SK-N-SH (cell line): ENCODE results near the gene SHLD2. TPM values are rescaled to one million over a fixed set of nuclear protein-coding genes. Genes with fewer than 3 reads are reported as not detected.

ENCODE experiments used
- CTCF ChIA-PET: fragments of 300-600, 350-600 bp; formaldehyde crosslinking; extraction: SDS; loops from one replicate; lab custom pipeline; 2021; lab: Yijun Ruan, JAX
- POLR2A ChIA-PET: fragments of 350-600 bp; sonication (Branson Sonifier 250); formaldehyde crosslinking; extraction: SDS; loops from one replicate; lab custom pipeline; 2020; ENCODE audit warnings: antibody characterized with exemption, inconsistent platforms; lab: Yijun Ruan, JAX
- DNase-seq: peaks from one replicate; pipeline ENCODE4 v3.0.0; 2012
- H2AFZ ChIP-seq: fragments of 200-600 bp; sonication (generic); 2 replicates; pipeline ENCODE4 v1.8.1; 2016; ENCODE audit warnings: antibody characterized with exemption, mild to moderate bottlenecking, low read depth
- H3F3A ChIP-seq: fragments of 200-600 bp; sonication (generic); replicated peaks from 2 replicates; pipeline ENCODE3; 2016; ENCODE audit warnings: antibody characterized with exemption, mild to moderate bottlenecking; ENCODE audit not compliant: insufficient read depth
- H3K27ac ChIP-seq, 2 experiments: fragments of 200-500 bp in 1 of 2; fragments of 200-600 bp in 1 of 2; sonication (Bioruptor generic) in 1 of 2; sonication (generic), shearing (Covaris generic) in 1 of 2; 2 replicates each; pipeline versions ENCODE4 v1.5.1 to v1.6.1; 2014 to 2016; ENCODE audit warnings: low read depth in 2 of 2, inconsistent platforms in 1 of 2, low read length in 1 of 2, mild to moderate bottlenecking in 1 of 2, mixed read lengths in 1 of 2
- H3K27me3 ChIP-seq: fragments of 200-600 bp; sonication (generic), shearing (Covaris generic); 2 replicates; pipeline ENCODE4 v1.6.1; 2016; ENCODE audit warnings: mixed run types; ENCODE audit not compliant: insufficient read depth
- H3K36me3 ChIP-seq, 2 experiments: fragments of 200-500 bp in 1 of 2; fragments of 200-600 bp in 1 of 2; sonication (Bioruptor generic) in 1 of 2; sonication (generic) in 1 of 2; replicated peaks in 1 of 2; 2 replicates each; pipeline versions ENCODE3 to v1.5.1; 2014 to 2016; ENCODE audit warnings: low read length in 1 of 2, mild to moderate bottlenecking in 1 of 2; ENCODE audit not compliant: insufficient read depth in 2 of 2, control insufficient read depth in 1 of 2
- H3K4me1 ChIP-seq, 2 experiments: fragments of 200-500 bp in 1 of 2; fragments of 200-600 bp in 1 of 2; sonication (Bioruptor generic) in 1 of 2; sonication (generic), shearing (Covaris generic) in 1 of 2; 2 replicates each; pipeline versions ENCODE4 v1.5.1 to v1.6.1; 2014 to 2016; ENCODE audit warnings: low read depth in 1 of 2, low read length in 1 of 2, mixed run types in 1 of 2; ENCODE audit not compliant: insufficient read depth in 2 of 2, control insufficient read depth in 1 of 2
- H3K4me2 ChIP-seq: fragments of 200-600 bp; sonication (generic), shearing (Covaris generic); 2 replicates; pipeline ENCODE4 v1.6.1; 2017; ENCODE audit warnings: mixed run types
- H3K4me3 ChIP-seq, 2 experiments: fragments of 200-500 bp in 1 of 2; fragments of 200-600 bp in 1 of 2; sonication (Bioruptor generic) in 1 of 2; sonication (generic), shearing (Covaris generic) in 1 of 2; 2 replicates each; pipeline versions ENCODE4 v1.5.1 to v1.8.1; 2014 to 2016; ENCODE audit warnings: low read depth in 2 of 2, inconsistent platforms in 1 of 2, low read length in 1 of 2, mild to moderate bottlenecking in 1 of 2, mixed read lengths in 1 of 2, moderate library complexity in 1 of 2
- H3K79me2 ChIP-seq: fragments of 200-600 bp; sonication (generic); 2 replicates; pipeline ENCODE4 v1.8.1; 2017; ENCODE audit warnings: mild to moderate bottlenecking; ENCODE audit not compliant: insufficient read depth
- H3K9ac ChIP-seq: fragments of 200-600 bp; sonication (generic); 2 replicates; pipeline ENCODE4 v1.6.1; 2017; ENCODE audit warnings: mixed run types
- H3K9me2 ChIP-seq: fragments of 200-600 bp; sonication (generic); 2 replicates; pipeline ENCODE4 v1.6.1; 2017; ENCODE audit warnings: mixed run types
- H3K9me3 ChIP-seq: fragments of 200-600 bp; sonication (generic); 2 replicates; pipeline ENCODE4 v1.6.1; 2017; ENCODE audit warnings: mixed run types, mild to moderate bottlenecking, moderate library complexity
- H4K20me1 ChIP-seq: fragments of 200-600 bp; sonication (generic); 2 replicates; pipeline ENCODE4 v1.6.1; 2017; ENCODE audit warnings: mild to moderate bottlenecking, mixed run types; ENCODE audit not compliant: insufficient read depth
- ELF1 ChIP-seq: IDR thresholded peaks from 2 replicates; pipeline ENCODE4 v1.4.0; 2012
- EP300 ChIP-seq, 2 experiments: IDR thresholded peaks; 2 replicates each; pipeline versions ENCODE4 v1.4.0 to v1.6.1; 2012; ENCODE audit warnings: borderline replicate concordance in 1 of 2, low read depth in 1 of 2, low read length in 1 of 2
- FOSL2 ChIP-seq: IDR thresholded peaks from 2 replicates; pipeline ENCODE4 v1.4.0; 2012; ENCODE audit warnings: low read depth, mild to moderate bottlenecking, moderate library complexity, borderline replicate concordance
- FOXM1 ChIP-seq: IDR thresholded peaks from 2 replicates; pipeline ENCODE4 v1.4.0; 2012; ENCODE audit warnings: low read depth, mild to moderate bottlenecking
- GABPA ChIP-seq: IDR thresholded peaks from 2 replicates; pipeline ENCODE4 v1.4.0; 2012; ENCODE audit warnings: low read depth, mild to moderate bottlenecking
- JUND ChIP-seq: IDR thresholded peaks from 2 replicates; pipeline ENCODE4 v1.4.0; 2012
- MEF2A ChIP-seq: IDR thresholded peaks from 2 replicates; pipeline ENCODE4 v1.4.0; 2012; ENCODE audit warnings: low read depth, borderline replicate concordance
- POLR2AphosphoS5 ChIP-seq: IDR thresholded peaks from 2 replicates; pipeline ENCODE4 v1.6.1; 2012; ENCODE audit warnings: low read depth, low read length
- RFX5 ChIP-seq: IDR thresholded peaks from 2 replicates; pipeline ENCODE4 v1.6.1; 2012; ENCODE audit warnings: mild to moderate bottlenecking, improper control_type of control experiment, low read length
- TAF1 ChIP-seq: IDR thresholded peaks from 2 replicates; pipeline ENCODE4 v1.6.1; 2012; ENCODE audit warnings: low read depth, mild to moderate bottlenecking, low read length, moderate library complexity, borderline replicate concordance
- TEAD4 ChIP-seq: IDR thresholded peaks from 2 replicates; pipeline ENCODE4 v1.4.0; 2012; ENCODE audit warnings: mild to moderate bottlenecking, borderline replicate concordance; ENCODE audit not compliant: insufficient read depth
- YY1 ChIP-seq: IDR thresholded peaks from 2 replicates; pipeline ENCODE4 v1.4.0; 2012; ENCODE audit warnings: low read depth, mild to moderate bottlenecking
- WGBS: methylation state at CpG from one replicate; pipeline ENCODE4 v1.1.6; 2017; ENCODE audit warnings: low lambda C conversion rate; 5-methylcytosine and 5-hydroxymethylcytosine counted together
- polyA plus RNA-seq, 3 experiments: library from polyadenylated mRNA; depleted of rRNA; stranded (reverse); fragments of >200 nt; gene quantifications; 2 replicates each; pipeline ENCODE4 v1.2.3, GENCODE V29; 2012
- TF ChIP-seq, protein P1 (sequence below): IDR thresholded peaks from 2 replicates; pipeline ENCODE4 v1.4.0; 2012; ENCODE audit warnings: low read depth
- TF ChIP-seq, protein P2 (sequence below): fragments of 150-350 bp; IDR thresholded peaks from 2 replicates; pipeline ENCODE4 v1.6.1; 2016; ENCODE audit warnings: mild to moderate bottlenecking, low read depth, low read length
- TF ChIP-seq, protein P3 (sequence below): IDR thresholded peaks from 2 replicates; pipeline ENCODE4 v1.4.0; 2012; ENCODE audit warnings: low read depth, borderline replicate concordance

The SHLD2 gene
- polyA plus RNA-seq, 1 of the 3 experiments (the other 2 are of a cell fraction) = 4.7 TPM

DNA sequence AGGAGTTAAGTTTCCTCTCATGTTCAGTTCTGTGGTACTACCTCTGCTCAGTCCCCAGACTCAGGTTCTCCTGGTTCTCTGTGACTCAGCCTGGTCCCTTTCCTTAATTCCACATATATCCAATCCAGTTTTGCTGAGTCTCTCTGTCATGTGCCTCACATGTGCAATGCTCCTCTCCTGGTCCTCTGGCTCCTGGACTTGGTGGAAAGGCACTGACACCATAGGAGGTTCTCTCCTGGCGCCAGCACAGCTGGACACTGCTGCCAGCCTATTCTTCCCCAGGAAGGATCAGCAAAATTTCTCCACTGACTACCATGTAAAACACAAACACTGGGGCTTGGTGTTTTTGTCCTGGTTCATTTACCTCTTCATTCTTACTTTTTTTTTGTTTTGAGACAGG lies 28.1 kb upstream of the SHLD2 start:
- Histone ChIP-seq H2AFZ (no peak overlapping the region), H3K36me3 (peaks cover 32 to 53% of the 10 kb centered on the region in 2 experiments), H3K4me2 (no peak overlapping the region), H3K27ac (no peak overlapping the region), H3K4me1 (no peaks in the 10 kb centered on the region; a peak in 1 of 4 replicates), H4K20me1 (no peaks in the 10 kb centered on the region), H3K9ac (no peak overlapping the region), H3K27me3 (no peaks in the 10 kb centered on the region), H3K4me3 (no peak overlapping the region), H3K79me2 (peaks cover 4% of the 10 kb centered on the region; the same call in 1 of the 2 replicates), H3K9me3 (no peaks in the 10 kb centered on the region), H3K9me2 (no peaks in the 10 kb centered on the region), H3F3A (no peaks in the 10 kb centered on the region)
- no peak for TF ChIP-seq JUND
- TF ChIP-seq YY1 = no peak
- no peak for TF ChIP-seq TEAD4
- no peak for TF ChIP-seq POLR2AphosphoS5
- TF ChIP-seq MEF2A = no peak
- no peak for TF ChIP-seq EP300 (IDR thresholded peaks at IDR 0.05; ENCODE audit: borderline replicate concordance in 1 of 2, low read depth in 1 of 2, low read length in 1 of 2)
- no peak for TF ChIP-seq TAF1
- no peak for TF ChIP-seq RFX5
- TF ChIP-seq, protein P1, sequence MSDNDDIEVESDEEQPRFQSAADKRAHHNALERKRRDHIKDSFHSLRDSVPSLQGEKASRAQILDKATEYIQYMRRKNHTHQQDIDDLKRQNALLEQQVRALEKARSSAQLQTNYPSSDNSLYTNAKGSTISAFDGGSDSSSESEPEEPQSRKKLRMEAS = no peak
- TF ChIP-seq ELF1 = no peak
- TF ChIP-seq, protein P2, sequence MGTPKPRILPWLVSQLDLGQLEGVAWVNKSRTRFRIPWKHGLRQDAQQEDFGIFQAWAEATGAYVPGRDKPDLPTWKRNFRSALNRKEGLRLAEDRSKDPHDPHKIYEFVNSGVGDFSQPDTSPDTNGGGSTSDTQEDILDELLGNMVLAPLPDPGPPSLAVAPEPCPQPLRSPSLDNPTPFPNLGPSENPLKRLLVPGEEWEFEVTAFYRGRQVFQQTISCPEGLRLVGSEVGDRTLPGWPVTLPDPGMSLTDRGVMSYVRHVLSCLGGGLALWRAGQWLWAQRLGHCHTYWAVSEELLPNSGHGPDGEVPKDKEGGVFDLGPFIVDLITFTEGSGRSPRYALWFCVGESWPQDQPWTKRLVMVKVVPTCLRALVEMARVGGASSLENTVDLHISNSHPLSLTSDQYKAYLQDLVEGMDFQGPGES = no peak
- POLR2A ChIA-PET = no interaction called here
- CTCF ChIA-PET = no interaction called here
- no peak for DNase-seq
- WGBS = no CpG with 5 or more reads among the region's 1 CpG

DNA sequence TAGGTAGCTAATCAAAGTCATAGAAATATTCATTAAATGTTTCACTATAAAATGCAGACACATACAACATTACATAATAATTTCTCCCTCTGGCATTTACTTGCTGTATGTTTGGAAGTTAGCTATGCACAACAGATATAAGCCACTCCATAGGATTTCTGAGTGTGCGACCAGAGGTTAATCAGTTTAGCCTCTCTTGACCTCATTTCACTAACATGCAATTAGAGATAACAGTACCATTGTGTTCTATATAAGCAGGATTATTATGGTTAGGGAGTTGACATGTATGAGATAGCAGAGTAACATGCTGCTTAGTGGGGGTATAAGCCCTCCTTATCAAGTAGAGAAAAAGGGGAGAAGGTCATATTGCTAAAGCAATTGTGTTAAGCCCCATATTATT lies 26.7 kb upstream of the SHLD2 start:
- H3K4me2 ChIP-seq = no peak overlapping the region
- no peaks in the 10 kb centered on the region for H3K27me3 ChIP-seq
- H3K9ac ChIP-seq = no peak overlapping the region
- H3K9me2 ChIP-seq = no peaks in the 10 kb centered on the region
- CTCF ChIA-PET = interaction anchor here (1.0 kb wide), 1 partner anchor 9 kb away, joined by 3 read pairs; no protein-coding TSS in a partner anchor
- POLR2A ChIA-PET = no interaction called here
- H3F3A ChIP-seq = peaks cover 7% of the 10 kb centered on the region
- no peak overlapping the region for H2AFZ ChIP-seq
- WGBS = 100% methylated on average over 1 of the region's 1 CpG
- no peak for TF ChIP-seq GABPA
- TF ChIP-seq RFX5 = no peak
- TF ChIP-seq, protein P3, sequence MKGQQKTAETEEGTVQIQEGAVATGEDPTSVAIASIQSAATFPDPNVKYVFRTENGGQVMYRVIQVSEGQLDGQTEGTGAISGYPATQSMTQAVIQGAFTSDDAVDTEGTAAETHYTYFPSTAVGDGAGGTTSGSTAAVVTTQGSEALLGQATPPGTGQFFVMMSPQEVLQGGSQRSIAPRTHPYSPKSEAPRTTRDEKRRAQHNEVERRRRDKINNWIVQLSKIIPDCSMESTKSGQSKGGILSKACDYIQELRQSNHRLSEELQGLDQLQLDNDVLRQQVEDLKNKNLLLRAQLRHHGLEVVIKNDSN = no peak
- no peak for TF ChIP-seq EP300 (IDR thresholded peaks at IDR 0.05; ENCODE audit: borderline replicate concordance in 1 of 2, low read depth in 1 of 2, low read length in 1 of 2)
- TF ChIP-seq FOXM1 = no peak
- no peak for TF ChIP-seq FOSL2
- TF ChIP-seq, all 33 proteins: peak for 0
- Histone ChIP-seq H3K36me3 (peaks cover 24 to 52% of the 10 kb centered on the region in 2 experiments), H3K27ac (no peak overlapping the region), H4K20me1 (no peaks in the 10 kb centered on the region), H3K9me3 (no peaks in the 10 kb centered on the region), H3K4me1 (peaks cover 0 to 2% of the 10 kb centered on the region in 2 experiments; a peak in 2 of 4 replicates), H3K79me2 (no peaks in the 10 kb centered on the region), H3K4me3 (no peak overlapping the region)
- peak; percentile 30 for DNase-seq
